Stimulated activated naive CD4-positive, alpha-beta T cell (primary cell): Measurements from ENCODE around the gene BSPH1.
"Not testable (repeated sequence)": the region's sequence is repeated elsewhere in the genome, so short reads cannot be mapped to it uniquely, and the experiment has no call there.

Experiments
- DNase-seq, 6 experiments: peaks; one replicate each; lab custom pipeline; 2025; lab: John Stamatoyannopoulos, UW

BSPH1 gene

GRCh38 chr19:47920107-47920506 lies 71.9 kb downstream of the BSPH1 start:
- DNase-seq = not testable (repeated sequence)
